BE2C (cell line): ENCODE measurements around the gene SLC38A11.

Source experiments
- DNase-seq: peaks from one replicate; pipeline ENCODE4 v3.0.0-alpha.2; 2020
- H3K27me3 ChIP-seq: fragments of 250-450 bp; sonication (Bioruptor Pico); 2 replicates; pipeline ENCODE4 v1.5.1; 2020; ENCODE audit warnings: mild to moderate bottlenecking
- H3K36me3 ChIP-seq: fragments of 250-450 bp; sonication (Bioruptor Pico); 2 replicates; pipeline ENCODE4 v1.5.1; 2020; ENCODE audit warnings: mild to moderate bottlenecking
- H3K4me1 ChIP-seq: fragments of 250-450 bp; sonication (Bioruptor Pico); 2 replicates; pipeline ENCODE4 v1.5.1; 2020
- H3K4me3 ChIP-seq: 2 replicates; pipeline ENCODE4 v1.5.1; 2011; ENCODE audit warnings: low read depth, low read length
- H3K9me3 ChIP-seq: fragments of 250-450 bp; sonication (Bioruptor Pico); 2 replicates; pipeline ENCODE4 v1.5.1; 2020
- CTCF ChIP-seq: IDR thresholded peaks from 2 replicates; pipeline ENCODE4 v1.5.1; 2012; ENCODE audit warnings: mild to moderate bottlenecking, low read depth, low read length

SLC38A11 gene

GRCh38 chr2:164852086-164852485 is 103.2 kb downstream of the SLC38A11 start:
- TF ChIP-seq CTCF: no peak

GRCh38 chr2:164850235-164850634 is 105.1 kb downstream of the SLC38A11 start:
- H3K9me3 ChIP-seq: no peaks in the 10 kb centered on the region
- no peaks in the 10 kb centered on the region for H3K36me3 ChIP-seq
- H3K4me3 ChIP-seq: no peak overlapping the region
- H3K27me3 ChIP-seq: no peaks in the 10 kb centered on the region
- TF ChIP-seq CTCF: no peak
- no peak for DNase-seq
- H3K4me1 ChIP-seq: no peaks in the 10 kb centered on the region

More at GRCh38 chr2:164852086-164852485, 103.2 kb downstream of the SLC38A11 start:
- Histone ChIP-seq H3K4me3 (no peak overlapping the region), H3K4me1 (no peaks in the 10 kb centered on the region), H3K36me3 (no peaks in the 10 kb centered on the region), H3K9me3 (no peaks in the 10 kb centered on the region), H3K27me3 (no peaks in the 10 kb centered on the region)
- no peak for DNase-seq

GRCh38 chr2:164849506-164849905 is 105.8 kb downstream of the SLC38A11 start:
- no peak for DNase-seq
- TF ChIP-seq CTCF: no peak

GRCh38 chr2:164847981-164848741 is 107.2 kb downstream of the SLC38A11 start:
- Histone ChIP-seq H3K27me3 (no peaks in the 10 kb centered on the region), H3K4me3 (no peak overlapping the region), H3K9me3 (no peaks in the 10 kb centered on the region), H3K36me3 (no peaks in the 10 kb centered on the region), H3K4me1 (no peaks in the 10 kb centered on the region)
- no peak for DNase-seq
- TF ChIP-seq CTCF: no peak

More at GRCh38 chr2:164849506-164849905, 105.8 kb downstream of the SLC38A11 start:
- no peak overlapping the region for H3K4me3 ChIP-seq
- H3K36me3 ChIP-seq: no peaks in the 10 kb centered on the region
- H3K9me3 ChIP-seq: no peaks in the 10 kb centered on the region
- H3K27me3 ChIP-seq: no peaks in the 10 kb centered on the region
- no peaks in the 10 kb centered on the region for H3K4me1 ChIP-seq

GRCh38 chr2:164847291-164847690 is 108.0 kb downstream of the SLC38A11 start:
- no peak for DNase-seq
- H3K4me3 ChIP-seq: no peak overlapping the region
- no peaks in the 10 kb centered on the region for H3K36me3 ChIP-seq
- no peaks in the 10 kb centered on the region for H3K9me3 ChIP-seq
- no peaks in the 10 kb centered on the region for H3K27me3 ChIP-seq
- TF ChIP-seq CTCF: no peak
- no peaks in the 10 kb centered on the region for H3K4me1 ChIP-seq

- TF ChIP-seq CTCF: no peak
- H3K27me3 ChIP-seq: no peaks in the 10 kb centered on the region
Measured at GRCh38 chr2:164846276-164846675, 109.0 kb downstream of the SLC38A11 start.

More at GRCh38 chr2:164846276-164846675, 109.0 kb downstream of the SLC38A11 start:
- H3K4me1 ChIP-seq: no peaks in the 10 kb centered on the region
- no peaks in the 10 kb centered on the region for H3K9me3 ChIP-seq
- no peaks in the 10 kb centered on the region for H3K36me3 ChIP-seq
- no peak for DNase-seq
- no peak overlapping the region for H3K4me3 ChIP-seq
